ENCODE measurements around the gene MEA1.
A peak's percentile ranks its signal among the peaks of the same experiment; 100 is the strongest.
"Not testable (repeated sequence)": the region's sequence is repeated elsewhere in the genome, so short reads cannot be mapped to it uniquely, and the experiment has no call there.

MEA1 gene

DNA sequence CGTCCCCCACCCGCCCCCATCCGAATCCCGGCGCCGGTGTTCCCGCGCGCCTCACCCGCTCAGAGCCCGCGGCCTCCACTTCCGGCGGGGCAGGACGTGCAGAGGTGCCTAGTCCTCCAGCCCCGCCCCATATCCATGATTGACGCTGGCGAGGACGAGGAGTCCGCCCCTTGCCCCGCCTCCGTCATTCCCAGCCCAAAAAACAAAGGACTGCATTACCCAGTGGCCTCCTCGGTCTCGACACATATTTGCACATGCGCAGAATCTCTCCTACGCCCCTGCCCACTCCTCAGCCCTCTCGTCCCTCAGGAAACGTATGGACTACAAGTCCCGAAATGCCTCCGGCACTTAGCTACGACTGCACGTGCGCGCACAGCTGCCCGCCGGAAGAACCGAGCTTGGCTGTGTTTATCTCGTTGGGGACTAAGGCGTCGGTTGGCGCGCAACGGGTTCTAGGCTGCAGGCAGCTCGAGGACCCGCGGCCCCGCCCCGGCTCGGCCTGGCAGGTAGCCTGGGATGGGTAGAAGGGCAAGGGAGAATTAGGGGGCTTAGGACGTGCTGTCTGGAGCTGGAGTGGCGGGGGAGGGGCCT is at the start of gene MEA1, which contains the start of gene KLHDC3:
MEA1 (minus strand) TSS at position 104 of the 591 bp plus-strand sequence. CDS start 133 bp downstream, outside the sequence.
KLHDC3 (plus strand) TSS at position 407 of the 591 bp plus-strand sequence. CDS start 2,944 bp downstream, outside the sequence.
- DNase-seq = peak; percentile 100

DNA sequence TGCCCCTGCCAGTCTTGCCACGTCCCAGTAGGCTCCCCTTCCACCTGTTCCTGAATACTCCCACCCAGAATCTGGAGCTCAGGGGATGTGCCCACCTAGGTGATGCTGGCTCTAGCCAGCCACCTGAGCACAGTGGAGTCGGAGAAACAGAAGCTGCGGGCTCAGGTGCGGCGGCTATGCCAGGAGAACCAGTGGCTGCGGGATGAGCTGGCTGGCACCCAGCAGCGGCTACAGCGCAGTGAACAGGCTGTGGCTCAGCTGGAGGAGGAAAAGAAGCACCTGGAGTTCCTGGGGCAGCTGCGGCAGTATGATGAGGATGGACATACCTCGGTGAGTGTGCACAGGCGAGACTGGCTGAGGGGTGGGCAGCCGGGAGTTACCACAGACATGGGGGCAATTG is 49.1 kb upstream of the MEA1 start:
- DNase-seq = no peak

DNA sequence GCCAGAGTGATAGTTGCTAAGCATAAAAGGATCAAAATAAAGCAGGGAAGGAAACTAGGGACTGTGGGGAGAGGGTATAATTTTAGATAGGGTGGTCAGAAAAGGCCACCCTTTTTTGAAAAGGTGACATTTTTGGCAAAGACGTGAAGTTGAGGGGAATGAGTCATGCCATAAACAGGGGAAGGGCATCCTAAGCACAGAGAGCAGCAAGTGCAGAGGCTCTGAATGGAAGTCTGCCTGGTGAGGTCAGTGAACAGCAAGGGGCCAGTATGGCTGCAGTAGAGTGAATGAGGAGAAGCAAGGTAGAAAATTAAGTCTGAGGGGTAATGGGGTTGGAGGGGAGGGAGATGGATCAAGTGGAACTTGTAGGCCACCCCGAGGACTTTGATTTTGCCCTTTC is 48.1 kb upstream of the MEA1 start:
- no peak for DNase-seq

DNA sequence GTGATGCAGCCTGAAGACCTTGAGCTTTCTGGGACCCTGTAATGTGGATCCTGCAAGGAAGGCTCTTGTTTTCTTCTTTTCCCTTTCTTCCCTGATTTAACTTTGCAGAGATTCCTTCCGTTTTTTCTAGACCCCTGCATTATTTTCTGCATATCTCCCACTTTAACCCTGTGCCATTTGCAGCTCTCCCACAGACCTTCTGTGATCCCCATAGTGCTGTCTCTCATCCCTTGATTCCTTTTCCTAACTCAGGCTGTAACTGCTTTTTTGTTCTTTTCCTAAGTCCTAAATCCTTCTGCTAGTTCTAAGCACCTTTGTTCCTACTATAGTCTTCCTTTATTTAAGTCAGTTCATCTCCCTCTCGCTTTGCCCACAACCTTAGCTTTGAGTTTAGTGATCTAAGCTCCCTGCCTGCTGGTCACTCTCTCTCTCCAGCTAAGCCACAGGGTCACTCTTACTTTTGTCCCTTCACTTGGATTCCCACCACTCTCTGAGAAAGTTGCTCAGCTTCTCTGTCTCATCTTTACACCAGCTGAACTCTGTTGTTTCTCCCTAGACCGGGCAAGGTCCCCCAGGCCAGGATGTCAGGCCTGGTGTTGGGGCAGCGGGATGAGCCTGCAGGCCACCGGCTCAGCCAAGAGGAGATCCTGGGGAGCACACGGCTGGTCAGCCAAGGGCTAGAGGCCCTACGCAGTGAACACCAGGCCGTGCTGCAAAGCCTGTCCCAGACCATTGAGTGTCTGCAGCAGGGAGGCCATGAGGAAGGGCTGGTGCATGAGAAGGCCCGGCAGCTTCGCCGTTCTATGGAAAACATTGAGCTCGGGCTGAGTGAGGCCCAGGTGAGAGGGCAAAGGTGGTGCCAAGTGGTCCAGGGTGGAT is 47.2 kb upstream of the MEA1 start:
- DNase-seq = no peak

DNA sequence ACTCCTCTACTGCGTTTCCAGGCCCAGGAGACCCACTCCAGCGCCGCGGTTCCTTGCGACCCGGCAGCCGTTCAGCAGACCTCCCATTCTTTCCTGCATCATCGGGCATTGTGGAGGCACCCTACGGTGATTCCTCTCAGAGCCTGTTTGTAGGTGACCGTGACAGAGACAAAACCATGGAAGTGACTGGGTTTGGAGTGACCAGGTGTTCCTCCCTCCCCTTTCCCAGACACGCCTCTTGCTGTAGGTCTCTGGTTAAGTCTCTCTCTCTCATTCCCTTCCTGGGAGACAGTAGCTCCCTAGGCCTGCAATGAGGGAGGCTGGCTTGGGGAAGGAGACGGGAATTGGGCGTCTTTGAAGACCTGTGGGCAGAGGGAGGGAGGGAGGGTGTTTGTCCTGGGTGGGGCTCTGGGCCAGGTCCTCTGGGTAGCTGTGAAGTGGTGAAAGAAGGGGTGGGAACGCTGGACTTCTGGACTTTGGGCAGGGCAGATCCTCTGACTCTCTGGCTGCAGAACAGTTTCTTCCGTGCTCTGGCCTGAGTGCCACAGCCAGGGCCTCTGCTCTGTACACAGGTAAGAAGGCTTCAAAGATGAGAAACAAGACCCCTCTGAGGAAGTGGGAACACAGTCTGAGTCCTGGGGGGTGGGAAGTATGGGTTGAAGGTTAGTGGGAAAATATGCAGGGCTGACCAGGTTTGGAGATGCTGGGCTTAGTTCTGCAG is 46.4 kb upstream of the MEA1 start:
- DNase-seq = peak; percentile 76

DNA sequence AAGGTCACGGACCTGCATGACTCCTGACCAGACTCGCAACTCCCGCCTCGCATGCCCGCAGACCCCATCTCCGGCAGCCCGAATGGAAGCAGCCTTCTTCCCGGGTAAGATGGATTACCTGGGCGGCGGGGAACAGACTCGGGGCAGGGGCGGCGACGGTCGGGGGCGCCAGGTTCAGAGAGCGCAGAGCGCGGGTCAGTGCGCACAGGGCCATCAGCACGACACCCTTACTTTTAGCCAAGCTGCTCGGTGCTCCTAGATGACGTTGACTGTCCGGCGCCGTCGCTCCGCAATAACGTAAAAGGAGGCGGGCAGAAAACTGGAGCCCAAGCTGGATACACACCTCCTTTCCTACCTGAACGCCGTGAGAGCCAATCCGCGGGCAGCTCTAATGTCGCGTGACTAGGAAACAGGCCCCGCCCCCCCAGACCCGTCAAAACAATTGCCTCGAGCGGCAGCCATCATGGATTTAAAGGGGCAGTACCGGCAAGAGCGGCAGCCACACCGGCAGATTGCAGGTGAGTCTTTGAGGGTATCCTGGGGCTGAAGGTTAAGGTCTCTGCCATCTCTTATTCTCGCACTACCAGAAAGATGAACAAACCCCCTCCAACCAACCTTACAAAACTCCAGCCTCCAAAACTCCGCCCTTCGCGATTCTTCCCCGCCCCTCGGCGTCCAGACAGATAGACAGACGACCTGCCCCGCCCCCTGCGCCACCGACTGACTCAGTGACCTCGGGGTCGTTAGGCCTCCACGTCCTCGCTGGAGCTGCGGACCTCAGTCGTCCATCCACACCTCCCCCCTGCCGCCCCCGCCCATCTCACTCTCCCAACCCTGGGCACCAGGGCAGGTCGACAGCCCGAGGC is 45.7 kb upstream of the MEA1 start, which contains the start of the genes KLC4 and MRPL2:
KLC4 (plus strand) TSS at position 464 of the 866 bp plus-strand sequence. CDS start 1,705 bp downstream, outside the sequence.
MRPL2 (minus strand) TSS at position 267 of the 866 bp plus-strand sequence; CDS start at position 214, 53 bp downstream.
- peak; percentile 100 for DNase-seq

DNA sequence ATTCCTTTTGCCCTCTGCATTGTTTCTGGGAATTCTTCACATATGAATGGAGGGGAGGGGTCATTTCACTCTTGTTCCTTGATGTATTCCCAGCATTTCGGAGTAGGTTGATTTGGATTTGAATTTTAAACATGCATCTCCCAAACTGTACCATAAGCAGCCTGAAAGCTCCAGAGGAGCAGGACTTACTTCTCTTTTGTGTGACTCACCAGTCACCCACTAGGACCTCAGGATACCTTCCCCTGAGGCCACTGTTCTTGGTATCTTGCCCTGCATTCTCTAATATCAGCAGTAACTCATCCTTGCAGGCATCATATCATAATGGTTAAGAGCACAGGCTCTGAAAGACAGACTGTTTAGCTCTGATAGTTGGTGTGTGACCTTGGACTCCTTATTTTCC is 44.8 kb upstream of the MEA1 start:
- no peak for DNase-seq

DNA sequence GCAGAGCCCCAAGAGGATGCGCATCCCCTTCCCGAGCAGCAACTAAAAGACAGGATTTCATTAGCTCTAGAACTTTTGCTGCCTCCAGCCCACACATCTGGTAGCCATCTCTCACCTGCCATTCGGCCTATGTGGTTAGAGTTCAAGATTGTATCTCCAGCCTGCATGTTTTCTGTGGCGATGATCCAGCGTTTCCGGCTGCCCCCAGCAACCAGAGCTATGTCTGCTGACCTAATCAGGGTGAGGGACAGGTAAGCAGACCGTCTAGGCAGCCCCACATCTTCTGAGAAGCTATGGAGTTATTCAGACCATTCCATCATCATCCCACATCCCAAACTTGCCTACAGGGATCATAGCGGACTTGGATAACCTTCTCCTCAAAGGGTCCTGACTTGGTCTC is 42.2 kb upstream of the MEA1 start:
- no peak for DNase-seq

DNA sequence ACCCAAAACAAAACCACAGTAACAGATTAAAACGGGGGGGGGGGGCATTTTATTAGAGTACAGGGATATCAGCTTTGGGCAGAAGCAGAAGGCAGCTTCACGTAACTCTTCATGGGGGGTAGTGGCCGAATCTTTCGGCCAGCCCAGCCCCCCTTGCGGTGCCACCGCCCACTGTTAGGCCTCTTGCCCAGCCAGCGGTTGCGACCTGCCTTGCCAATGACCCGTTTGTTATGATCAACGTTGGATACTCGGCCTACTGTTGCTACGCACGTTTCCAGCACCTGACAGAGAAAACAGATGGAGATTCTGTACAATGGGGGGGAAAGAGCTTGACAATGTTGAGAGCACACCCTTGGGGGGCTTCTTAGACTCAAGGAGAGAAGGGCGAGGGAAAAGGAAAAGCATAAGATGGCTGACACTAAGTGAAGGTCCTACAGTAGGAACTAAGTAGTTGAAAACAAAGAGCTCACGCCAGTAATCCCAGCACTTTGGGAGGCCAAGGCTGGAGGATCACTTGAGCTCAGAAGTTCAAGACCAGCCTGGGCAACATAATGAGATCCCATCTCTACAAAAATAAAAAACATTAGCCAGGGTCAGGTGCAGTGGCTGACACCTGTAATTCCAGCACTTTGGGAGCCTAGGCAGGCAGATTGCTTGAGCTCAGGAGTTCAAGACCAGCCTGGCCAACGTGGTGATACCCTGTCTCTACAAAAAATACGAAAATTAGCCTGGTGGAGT is 40.6 kb upstream of the MEA1 start:
- DNase-seq = no peak

DNA sequence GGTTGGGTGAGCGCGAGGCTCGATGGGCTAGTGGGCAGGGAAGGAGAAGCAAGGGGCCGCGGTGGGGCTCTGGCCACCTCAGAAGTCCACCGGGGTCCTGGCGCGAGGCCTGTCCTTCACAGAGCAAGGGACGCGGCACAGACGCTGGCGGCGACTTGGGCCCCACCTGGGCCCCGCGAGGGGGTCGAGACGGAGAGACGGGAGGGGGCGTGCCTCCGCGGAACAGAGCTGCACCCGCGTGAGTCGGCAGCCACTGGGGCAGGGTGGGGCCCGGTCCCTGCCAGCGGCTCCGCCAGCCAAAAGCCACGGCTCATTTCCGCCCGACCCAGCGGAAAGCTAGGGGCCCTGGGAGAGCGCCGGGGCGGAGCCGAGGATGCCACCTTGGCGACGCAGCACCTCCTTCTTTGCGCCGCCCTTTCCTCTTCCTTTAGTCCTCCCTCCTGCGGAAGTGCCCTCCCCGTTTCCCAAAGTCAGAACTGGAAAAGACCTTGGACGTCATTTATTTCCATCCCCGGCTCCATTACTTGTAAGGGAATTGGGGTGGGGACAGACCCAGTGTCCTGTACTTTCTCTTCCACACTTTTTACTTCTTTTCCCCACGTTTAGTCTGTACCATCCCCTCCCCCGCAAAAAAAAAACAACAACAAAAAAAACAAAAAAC is 39.9 kb upstream of the MEA1 start, which contains the start of gene CUL7:
CUL7 (minus strand) TSS at position 307 of the 661 bp plus-strand sequence. CDS start 1,063 bp downstream, outside the sequence.
- peak; percentile 98 for DNase-seq

DNA sequence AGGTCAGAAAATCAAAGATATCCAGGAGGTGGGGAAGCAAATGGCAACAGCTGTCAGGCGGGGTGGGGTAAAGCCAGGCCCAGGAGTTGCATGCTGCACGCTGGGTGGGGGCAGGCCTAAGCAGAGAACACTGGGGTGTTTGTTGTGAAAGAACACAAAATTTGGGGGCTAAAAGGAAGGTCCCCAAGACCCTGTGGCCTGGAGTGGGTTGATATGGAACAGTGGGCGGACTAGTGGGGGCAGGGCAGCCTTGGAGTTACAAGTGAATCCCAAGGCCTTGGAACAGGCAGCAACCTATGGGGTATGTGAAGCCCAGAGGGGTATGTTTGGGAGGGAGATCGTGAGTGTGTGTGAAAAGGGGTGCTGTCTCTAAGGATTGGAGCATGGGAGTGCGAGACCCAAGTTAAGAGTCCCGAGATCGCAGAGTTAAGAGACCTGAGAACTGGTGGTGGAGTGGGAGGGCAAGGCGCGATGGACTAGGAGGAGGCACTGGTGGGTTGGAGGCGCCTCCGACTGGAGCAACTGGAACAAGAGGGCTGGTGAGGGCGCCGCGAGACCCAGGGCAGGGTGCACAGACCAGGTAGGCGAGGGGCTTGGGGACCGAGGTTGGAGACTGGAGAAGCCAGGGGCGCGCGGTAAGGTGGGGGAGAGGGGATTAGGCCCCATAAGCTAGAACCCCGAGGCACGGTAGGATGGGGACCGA is 39.2 kb upstream of the MEA1 start:
- peak; percentile 42 for DNase-seq

DNA sequence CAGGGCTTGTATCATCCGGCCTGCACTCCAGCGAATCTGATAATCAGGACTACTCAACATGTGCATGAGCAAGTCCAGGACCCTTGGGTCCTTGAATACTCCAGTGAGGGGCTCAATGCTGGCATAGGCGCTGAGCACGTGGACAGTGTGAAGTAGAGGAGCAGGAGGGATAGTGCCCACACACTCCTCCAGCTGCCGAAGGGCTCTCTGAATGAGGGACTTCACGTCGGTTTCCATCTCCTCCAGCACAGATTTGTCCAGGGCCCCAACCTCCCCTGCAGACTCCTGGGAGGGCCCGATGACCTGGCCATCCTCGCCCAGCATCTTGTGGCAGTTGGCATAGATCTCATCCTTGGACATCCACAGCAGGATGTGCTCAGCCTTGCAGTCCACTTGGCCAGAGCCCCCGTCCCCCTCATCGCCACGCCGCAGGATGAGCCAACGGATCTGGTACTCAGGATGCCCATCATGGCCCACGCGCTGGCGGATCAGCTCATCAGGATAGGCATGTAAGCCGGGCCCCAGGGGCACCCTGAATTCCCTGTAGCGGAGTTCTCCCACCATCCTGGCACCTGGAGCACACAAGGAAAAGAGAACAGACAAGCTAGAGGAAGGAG is 38.6 kb upstream of the MEA1 start:
- no peak for DNase-seq

DNA sequence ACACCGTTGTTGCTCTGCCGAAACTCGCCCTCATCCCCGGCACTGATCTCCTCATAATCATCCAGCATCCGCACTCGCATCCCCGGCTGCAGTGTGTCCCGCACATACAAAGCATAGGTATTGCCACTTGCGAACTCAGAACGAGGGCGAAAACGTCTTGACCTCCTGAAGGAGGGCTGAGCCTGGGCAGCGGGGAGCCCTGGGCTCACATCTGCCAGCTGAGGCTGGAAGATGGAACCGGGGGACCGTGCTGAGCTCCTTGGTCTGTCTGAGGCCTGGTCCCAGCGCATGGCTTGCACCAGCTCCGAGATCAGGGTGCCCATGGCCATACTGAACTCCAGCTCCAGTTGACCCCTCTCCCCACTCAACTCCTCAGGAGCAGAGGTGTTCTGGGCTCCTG is 37.2 kb upstream of the MEA1 start:
- DNase-seq = no peak

DNA sequence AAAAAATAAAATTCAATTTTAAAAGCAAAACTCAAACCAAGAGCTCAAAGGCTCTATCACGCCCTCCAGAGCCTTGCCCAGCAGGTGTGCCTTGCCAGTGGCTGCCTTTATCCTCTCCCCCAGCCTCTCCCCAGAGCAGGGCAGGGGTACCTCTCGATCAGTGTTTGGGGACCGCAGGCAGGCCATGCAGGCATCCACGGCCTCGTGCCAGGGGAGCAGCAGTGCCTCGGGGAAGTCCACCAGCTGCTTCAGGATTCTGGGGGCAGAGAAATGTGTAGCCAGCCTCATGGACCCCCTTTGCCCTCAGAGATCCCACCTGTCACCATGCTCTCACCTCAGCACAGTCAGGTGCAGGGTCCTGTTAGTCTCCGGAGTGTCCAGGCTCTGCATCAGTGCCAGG is 34.3 kb upstream of the MEA1 start:
- DNase-seq = no peak

DNA sequence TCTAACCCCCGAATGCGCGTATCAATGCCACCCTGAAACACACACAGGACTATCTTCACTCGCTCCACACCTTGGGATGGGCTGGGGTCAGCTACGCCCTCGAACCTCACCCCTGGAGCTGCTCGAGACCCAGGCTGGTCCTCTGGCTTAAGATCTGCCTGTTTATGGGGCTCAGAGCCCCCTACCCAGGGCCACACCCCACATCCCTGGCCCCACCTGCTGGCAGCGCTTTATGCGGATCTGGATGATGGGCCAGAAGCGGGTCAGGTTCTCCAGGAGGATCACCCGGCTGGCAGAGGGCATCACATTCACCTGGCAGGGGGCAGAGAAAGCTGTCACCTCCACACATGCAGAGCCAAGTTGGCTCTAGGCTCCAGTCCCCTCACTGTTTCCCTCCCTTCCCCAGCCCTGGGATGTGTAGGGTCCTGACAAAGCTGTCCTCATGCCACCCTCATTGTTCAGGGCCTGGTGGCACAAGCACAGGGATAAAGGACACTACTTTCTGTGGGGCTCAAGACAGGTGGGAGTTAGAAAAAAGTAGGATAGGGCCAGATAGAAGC is 31.7 kb upstream of the MEA1 start:
- DNase-seq = no peak

DNA sequence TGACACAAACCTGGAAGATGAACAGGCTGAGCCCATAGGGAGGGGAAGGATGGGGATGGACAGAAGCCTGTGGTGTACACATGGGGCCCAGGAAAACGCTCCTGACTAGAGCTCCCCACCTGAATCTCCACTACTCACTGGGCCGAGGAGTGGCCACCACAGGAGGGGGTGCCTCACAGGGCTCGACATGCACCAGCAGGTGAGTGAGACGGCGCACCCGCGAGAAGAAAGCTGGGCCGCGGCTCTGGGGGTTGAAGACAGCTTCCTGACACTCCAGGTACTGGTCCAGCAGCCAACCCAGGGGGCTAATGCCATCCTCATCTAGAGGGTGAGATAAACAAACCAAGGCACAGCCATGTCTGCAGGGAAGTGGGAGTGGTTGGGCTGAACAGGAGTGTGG is 29.6 kb upstream of the MEA1 start:
- no peak for DNase-seq

DNA sequence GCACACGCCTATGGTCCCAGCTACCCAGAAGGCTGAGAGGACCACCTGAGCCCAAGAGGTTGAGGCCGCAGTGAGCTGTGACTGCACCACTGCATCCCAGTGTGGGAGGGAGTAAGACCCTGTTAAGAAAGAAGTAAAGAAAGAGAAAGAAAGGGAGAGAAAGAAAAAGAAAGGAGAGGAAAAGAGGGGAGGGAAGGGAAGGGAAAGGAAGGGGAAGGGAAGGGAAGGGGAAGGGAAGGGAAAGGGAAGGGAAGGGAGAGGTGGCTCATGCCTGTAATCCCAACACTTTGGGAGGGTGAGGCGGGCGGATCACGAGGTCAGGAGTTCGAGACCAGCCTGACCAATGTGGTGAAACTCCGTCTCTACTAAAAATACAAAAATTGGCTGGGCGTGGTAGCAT is 27.7 kb upstream of the MEA1 start:
- DNase-seq = not testable (repeated sequence)

DNA sequence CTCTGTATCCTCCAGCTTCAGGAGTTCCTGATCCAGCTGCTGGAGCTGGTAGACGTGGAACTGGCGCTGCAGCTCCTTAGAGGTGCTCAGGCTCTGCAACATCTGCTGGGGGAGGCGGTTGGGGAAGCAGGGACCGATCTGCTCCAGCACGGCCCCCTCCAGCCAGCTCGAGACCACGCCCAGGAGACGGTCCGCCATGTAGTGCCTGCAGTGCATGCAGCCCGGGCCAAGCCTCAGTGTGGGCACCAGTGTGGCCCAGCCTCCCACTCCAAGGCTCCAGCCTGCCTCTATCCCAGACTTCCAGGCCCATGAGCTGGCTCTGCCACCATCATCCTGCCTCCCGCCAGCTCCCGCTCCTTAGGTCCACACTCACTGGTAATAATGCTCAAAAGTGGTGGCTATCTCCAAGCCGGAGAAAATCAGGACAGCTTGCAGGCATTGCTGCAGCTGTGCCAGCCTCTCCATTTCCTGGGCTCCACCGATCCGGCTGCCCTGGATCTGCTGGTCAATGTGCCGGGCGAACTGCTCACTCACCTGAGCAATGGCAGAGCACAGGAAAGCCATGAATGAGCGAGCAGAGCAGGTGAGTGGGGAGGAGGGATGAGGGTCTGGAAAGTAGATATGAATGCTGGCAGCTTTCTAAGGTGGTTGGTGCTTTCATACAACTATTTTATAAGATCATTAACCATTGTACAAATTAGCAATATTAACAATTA is 27.0 kb upstream of the MEA1 start:
- no peak for DNase-seq

DNA sequence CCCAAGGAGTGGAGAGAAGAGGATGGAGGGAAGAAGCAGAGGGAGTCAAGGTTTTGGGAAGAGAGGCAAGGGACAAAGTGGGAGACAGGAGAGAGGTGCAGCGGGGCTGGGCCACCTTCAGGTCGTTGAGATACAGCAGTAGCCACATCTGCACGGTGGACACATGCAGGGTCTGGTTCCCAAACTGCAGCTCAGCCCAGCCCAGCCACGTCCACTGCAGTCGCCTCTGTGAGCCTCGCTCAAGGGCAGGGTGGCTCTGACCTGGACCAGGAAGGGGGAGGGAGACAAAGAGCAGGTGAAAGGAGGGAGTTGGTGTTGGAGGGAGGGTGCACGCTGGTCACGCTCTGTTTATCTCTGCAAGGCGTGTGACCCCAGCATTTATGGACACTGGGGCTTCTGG is 25.0 kb upstream of the MEA1 start:
- no peak for DNase-seq
